Activated CD4-positive, alpha-beta T cell treated with anti-CD3 and anti-CD28 coated beads, Interleukin-2, amount 50 U/mL, for 48 hours (primary cell): ENCODE measurements around the gene MYRIP.
"Not testable (repeated sequence)": the region's sequence is repeated elsewhere in the genome, so short reads cannot be mapped to it uniquely, and the experiment has no call there.

Experiments used
- DNase-seq, 2 experiments: peaks; one replicate each; pipeline ENCODE4 v3.0.0-alpha.2; 2020

The MYRIP gene

DNA sequence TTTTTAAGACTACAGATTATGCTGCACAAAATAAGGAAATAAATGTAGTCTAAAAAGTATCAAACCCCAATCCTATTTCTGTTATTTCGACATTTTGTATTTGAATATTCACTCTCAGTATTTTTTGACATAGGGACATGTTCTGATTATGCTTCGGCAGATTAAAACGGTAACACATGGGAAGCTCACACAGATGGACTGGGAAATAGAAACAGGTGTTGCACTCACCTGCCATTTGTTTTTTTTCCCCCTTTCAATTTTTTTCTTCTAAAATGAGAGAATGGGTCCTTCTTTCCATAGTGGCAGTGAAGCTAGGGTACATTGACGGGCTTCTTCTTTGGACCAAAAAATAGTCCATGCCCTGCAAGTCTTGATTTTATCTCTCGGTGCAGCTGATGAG is 163.1 kb downstream of the MYRIP start:
- no peak for DNase-seq

DNA sequence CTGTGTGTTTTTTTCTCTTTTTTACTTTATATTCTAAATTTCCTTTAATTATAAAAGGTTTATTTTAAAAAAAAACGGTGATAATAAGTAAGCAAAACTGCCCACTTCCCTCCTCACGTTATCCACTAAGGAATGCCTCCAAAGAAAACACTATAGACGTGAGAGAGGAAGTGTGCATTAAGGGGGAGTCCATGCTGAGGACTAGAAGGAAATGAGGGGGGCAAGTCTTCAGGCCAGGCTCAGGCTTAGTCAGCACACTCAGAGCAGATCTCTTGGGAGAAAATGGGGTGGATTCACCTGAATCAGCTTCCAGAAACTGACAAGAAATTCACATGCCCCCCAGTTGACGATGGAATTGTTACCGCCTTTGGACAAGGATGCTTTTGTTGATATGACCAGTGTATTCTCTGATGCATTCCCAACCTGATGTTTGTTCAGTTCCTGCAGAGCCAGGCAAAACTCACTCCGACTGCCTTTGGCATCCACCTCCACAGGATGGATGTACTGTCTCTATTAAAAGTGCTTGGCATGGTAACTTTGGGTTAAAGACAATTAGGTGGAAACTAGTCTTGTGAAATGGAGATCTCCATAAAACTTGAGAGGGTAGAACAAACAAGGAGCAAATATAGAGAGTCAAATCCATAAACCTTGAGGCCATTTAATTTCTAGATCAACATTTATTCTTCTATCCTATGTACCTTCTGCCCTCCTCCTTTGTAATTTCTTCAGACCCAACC is 167.8 kb downstream of the MYRIP start:
- DNase-seq, result no peak

GRCh38 chr3:39978308-39978707 is 168.9 kb downstream of the MYRIP start:
- no peak for DNase-seq

- no peak for DNase-seq
Observed at GRCh38 chr3:39980058-39980457, 170.6 kb downstream of the MYRIP start.

- DNase-seq, result no peak
Observed at GRCh38 chr3:39980781-39981180, 171.4 kb downstream of the MYRIP start.

- DNase-seq, result no peak
Observed at GRCh38 chr3:39981547-39982184, 172.3 kb downstream of the MYRIP start.

GRCh38 chr3:39982665-39983357 is 173.4 kb downstream of the MYRIP start:
- no peak for DNase-seq

GRCh38 chr3:39989746-39990145 is 180.3 kb downstream of the MYRIP start:
- DNase-seq, result no peak

- DNase-seq, result peak; percentile 7 to 24
Observed at GRCh38 chr3:39990532-39990931, 181.1 kb downstream of the MYRIP start.

- DNase-seq, result no peak
Observed at GRCh38 chr3:40008796-40009195, 199.4 kb downstream of the MYRIP start.

GRCh38 chr3:40009991-40010390 is 200.6 kb downstream of the MYRIP start:
- no peak for DNase-seq

DNA sequence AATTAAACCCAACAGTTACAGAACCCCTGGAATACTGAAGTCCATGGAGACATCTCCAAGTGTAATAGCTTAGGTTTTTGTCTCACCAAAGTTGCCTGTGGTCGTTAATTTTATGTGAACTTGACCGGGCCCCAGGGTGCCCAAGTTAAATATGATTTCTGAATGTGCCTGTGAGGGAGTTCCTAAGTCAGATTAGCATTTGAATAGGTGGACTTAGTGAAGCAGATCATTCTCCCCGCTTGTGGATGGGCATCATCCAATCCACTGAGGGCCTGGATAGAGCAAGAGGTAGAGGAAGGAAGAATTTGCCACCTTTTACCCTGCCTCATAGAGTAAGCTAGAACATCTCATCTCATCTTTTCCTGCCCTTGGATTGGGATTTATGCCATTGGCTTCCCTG is 203.0 kb downstream of the MYRIP start:
- no peak for DNase-seq

- DNase-seq, result no peak
Observed at GRCh38 chr3:40016391-40016790, 207.0 kb downstream of the MYRIP start.

DNA sequence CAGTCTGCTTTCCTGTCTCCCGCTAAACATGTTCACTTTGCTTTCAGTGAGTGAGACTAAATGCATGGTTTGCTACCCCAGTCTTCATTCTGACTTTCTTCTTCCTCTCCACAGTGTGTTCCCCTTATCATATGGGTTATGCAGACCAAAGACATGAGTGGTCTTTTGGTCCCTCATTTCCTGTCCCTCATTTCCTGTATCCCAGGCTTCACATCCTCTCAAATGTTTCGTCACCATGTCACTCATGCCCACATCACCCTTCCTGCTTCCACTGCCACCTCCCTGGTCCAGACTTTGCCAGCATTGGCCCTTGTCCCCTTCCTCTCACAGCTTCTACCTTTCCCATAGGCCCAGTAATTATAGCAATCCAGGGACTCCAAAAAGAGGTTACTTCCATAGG is 209.0 kb downstream of the MYRIP start:
- DNase-seq, result no peak

DNA sequence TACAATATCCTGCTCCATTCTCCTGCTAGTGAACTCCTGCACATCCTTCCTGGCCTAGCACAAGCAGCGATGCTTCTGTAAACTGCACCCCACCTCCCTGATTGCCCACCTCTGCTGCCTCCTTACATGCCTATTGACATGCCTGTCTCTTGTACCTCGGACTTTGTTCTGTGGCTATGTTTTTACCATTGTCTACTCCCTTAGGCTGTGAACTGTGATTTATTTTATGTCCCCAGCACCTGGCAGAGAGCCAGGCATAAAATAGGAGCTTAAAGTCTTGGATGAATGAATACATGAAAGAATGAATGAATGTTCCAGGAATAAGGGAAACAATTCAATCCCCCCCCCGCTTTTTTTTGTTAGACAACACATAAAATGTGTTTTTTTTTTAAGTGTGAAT is 210.0 kb downstream of the MYRIP start:
- DNase-seq, result no peak

- no peak for DNase-seq
Observed at GRCh38 chr3:40020689-40021088, 211.3 kb downstream of the MYRIP start.

GRCh38 chr3:40021338-40021737 is 211.9 kb downstream of the MYRIP start:
- no peak for DNase-seq

DNA sequence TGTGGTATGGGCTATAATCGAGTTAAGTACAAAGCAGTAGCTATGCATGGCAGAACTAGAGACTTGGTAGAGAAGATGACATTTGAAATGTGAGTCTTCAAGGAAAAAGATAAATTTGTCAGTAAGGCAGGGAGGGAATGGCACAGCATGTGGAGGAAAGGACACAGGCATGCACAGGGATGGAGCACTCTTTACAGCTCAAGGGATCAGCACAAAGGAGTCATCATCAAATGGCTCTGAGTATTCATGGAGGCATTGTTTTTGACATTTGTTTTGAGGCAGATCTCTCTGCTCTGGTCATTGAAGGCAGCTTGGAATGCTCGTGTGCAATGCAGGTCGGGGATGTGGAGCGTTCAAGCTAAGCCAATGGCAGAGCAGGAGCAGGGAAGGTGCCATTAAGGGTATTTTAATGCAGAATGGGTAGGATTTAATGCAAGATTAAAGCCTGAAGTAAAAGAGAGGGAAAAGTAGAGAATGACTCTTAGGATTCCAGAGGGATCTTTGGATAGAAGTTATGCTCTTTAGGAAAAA is 213.0 kb downstream of the MYRIP start:
- DNase-seq, result no peak

GRCh38 chr3:40024526-40024925 is 215.1 kb downstream of the MYRIP start:
- DNase-seq, result no peak

GRCh38 chr3:40025892-40026291 is 216.5 kb downstream of the MYRIP start:
- not testable (repeated sequence) for DNase-seq

DNA sequence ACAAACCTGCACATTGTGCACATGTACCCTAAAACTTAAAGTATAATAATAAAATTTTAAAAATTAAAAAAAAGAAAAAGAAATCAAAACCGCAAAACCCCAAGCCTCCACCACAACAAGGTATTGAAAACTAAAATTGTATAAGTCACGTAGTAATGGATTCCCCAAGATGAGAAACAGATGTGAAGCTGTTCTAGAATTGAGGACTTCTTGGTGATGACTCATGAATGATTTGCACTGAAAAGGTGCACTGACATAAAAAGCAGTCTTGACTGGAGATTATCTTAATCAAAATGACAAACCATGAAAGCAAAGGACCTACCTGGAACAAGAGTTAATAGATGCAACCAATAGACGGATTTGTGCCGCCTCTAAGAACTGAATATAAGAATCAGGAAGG is 225.8 kb downstream of the MYRIP start:
- no peak for DNase-seq

DNA sequence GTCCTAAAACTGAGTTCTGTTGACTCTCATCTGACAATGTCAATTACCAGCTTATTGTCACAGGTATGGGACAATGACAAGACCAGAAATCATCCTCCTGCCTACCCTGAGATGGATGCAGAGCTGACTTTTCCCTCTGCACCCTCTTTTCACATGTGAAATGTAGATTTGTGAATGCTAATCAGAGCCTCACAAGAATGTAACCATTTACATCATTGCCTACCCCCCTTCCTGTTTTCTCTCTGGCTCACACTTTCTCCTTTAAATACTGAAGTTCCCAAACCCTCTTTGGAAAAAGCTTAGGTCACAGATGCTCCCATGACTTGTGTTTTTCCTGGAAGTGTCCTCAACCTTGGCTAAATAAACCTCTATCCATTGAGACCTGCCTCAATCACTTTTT is 228.2 kb downstream of the MYRIP start:
- no peak for DNase-seq

DNA sequence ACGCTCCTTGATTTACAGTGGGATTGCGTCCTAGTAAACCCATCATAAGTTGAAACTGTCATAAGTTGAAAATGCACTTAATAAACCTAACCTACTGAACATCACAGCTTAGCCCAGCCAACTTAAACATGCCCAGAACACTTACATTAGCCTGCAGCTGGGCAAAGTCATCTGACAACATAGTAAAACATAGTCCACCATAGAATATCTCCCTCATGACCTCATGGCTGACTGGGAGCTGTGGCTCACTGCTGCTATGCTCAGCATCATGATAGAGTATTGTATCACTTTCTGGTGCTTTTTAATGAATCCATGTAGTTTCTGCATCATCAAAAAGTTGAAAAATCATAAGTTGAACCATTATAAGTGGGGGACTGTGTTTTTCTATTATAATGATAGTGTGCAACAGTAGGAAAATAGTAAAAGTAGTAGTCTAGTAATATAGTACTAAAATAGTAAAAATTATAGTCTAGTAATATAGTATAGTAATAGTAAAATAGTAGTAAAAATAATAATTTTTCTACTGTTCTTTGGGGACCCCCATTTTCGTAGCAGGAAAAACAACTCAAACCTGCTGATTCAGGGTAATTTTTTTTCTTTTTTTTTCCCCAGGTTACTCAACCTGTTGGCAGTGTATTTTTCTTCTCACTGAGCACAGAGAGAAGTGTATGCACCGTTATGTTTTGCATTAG is 233.5 kb downstream of the MYRIP start:
- DNase-seq, result no peak

DNA sequence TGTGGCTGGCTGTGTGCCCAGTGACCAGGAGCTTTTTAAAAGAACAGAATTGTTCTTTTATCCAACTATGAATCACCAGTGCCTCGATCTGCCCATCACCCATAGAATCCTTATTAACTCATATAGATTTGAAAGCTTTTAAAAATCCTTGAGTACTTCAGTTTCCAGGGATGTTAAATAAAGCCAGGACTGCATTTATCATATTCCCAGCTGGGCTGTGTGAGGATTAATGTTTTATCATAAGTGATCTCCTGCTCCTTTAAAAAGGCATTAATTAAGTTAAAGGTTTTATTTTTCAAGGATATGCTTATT is 234.0 kb downstream of the MYRIP start:
- DNase-seq, result no peak
